Left lung (tissue), 10 donors: ENCODE measurements around the gene IGF2. TPM values are rescaled to one million over a fixed set of nuclear protein-coding genes. Genes with fewer than 3 reads are reported as not detected.
A peak's percentile ranks its signal among the peaks of the same experiment; 100 is the strongest.

Source experiments
- ATAC-seq: fragments of 200-7000 bp; cut with Tn5 transposase; one replicate; pipeline ENCODE4 v1.9.1; 2020; ENCODE audit warnings: moderate library complexity
- DNase-seq, 4 donors: peaks; one replicate each; pipeline ENCODE4 v3.0.0-alpha.2; 2013 to 2020
- H3K27ac ChIP-seq, 2 donors: fragments of 200-600 bp; sonication (generic) in 1 of 2; one replicate each; pipeline versions ENCODE4 v1.5.0 to v1.8.0; 2020 to 2021
- H3K27me3 ChIP-seq, 2 donors: fragments of 200-600 bp; sonication (generic) in 1 of 2; one replicate each; pipeline versions ENCODE4 v1.5.0 to v1.8.0; 2020 to 2021
- H3K36me3 ChIP-seq, 2 donors: fragments of 200-600 bp; sonication (generic) in 1 of 2; one replicate each; pipeline versions ENCODE4 v1.5.0 to v1.8.0; 2020 to 2021
- H3K4me1 ChIP-seq, 2 donors: fragments of 200-600 bp; one replicate each; pipeline ENCODE4 v1.8.0; 2021
- H3K4me3 ChIP-seq, 2 donors: fragments of 200-600 bp; sonication (generic) in 1 of 2; one replicate each; pipeline versions ENCODE4 v1.5.0 to v1.8.0; 2020 to 2021; ENCODE audit warnings: mild to moderate bottlenecking in 1 of 2
- H3K9me3 ChIP-seq, 2 donors: fragments of 200-600 bp; sonication (generic) in 1 of 2; one replicate each; pipeline versions ENCODE4 v1.5.0 to v1.8.0; 2020 to 2021
- intact Hi-C, 2 donors: fragments of 100-400 bp; cut with DNase I; formaldehyde crosslinking; loops; one replicate each; pipeline versions ENCODE4 v1.11.2 to v1.14.2; 2022
- polyA plus RNA-seq, 6 donors: library from polyadenylated mRNA; unstranded; fragments of 120-200 nt; gene quantifications; one replicate each; pipeline ENCODE4 v1.2.1, GENCODE V29; 2013; ENCODE audit not compliant: insufficient read length in 6 of 6
- total RNA-seq, 2 donors: library from RNA; stranded (reverse); fragmentation: NEBNext Ultra II Directional; extraction: Animal tissue kit (Norgen Biotek cat#: 25700); gene quantifications; one replicate each; pipeline ENCODE4 v1.2.1, GENCODE V29; 2021
- TF ChIP-seq, protein P1 (sequence below), 2 donors: fragments of 200-600 bp; sonication (generic) in 1 of 2; IDR thresholded peaks; one replicate each; pipeline versions ENCODE4 v1.5.0 to v1.8.0; 2021; ENCODE audit warnings: antibody characterized with exemption in 2 of 2
- donor health status: DM: no; HTN: yes; CAD: no.
- donor health status: DM: no; HTN: no; CAD: no.

Gene IGF2
- total and polyA plus RNA-seq, 8 donors, result 12.0 to 118 (median 92.1) TPM

DNA sequence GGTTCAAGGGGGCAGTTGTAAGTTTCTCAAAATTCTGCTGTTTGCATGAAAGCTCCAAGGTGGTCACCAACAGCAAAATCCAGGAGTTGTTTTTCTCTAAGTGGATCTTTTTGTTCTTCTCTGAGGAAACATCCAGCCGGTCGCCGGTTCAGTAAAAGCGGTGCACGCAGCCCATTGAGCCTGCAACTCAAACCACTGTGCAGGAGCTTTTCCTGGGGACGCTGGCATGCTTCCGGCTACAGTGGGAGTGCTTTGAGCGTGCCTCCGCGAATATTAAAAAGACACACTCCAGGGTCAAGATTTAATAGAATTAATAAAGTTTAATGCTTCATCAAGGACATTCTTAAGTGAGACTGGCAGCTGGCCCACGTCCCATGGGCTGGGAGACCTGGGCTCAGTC, 25.4 kb downstream of the IGF2 start:
- Histone ChIP-seq H3K36me3 (no peaks in the 10 kb centered on the region), H3K27me3 (peaks cover 0 to 14% of the 10 kb centered on the region in 2 donors), H3K27ac (no peak overlapping the region), H3K4me3 (no peak overlapping the region), H3K9me3 (peaks cover 0 to 14% of the 10 kb centered on the region in 2 donors), H3K4me1 (no peaks in the 10 kb centered on the region)
- intact Hi-C loops, result no loop called here
- TF ChIP-seq, protein P1, sequence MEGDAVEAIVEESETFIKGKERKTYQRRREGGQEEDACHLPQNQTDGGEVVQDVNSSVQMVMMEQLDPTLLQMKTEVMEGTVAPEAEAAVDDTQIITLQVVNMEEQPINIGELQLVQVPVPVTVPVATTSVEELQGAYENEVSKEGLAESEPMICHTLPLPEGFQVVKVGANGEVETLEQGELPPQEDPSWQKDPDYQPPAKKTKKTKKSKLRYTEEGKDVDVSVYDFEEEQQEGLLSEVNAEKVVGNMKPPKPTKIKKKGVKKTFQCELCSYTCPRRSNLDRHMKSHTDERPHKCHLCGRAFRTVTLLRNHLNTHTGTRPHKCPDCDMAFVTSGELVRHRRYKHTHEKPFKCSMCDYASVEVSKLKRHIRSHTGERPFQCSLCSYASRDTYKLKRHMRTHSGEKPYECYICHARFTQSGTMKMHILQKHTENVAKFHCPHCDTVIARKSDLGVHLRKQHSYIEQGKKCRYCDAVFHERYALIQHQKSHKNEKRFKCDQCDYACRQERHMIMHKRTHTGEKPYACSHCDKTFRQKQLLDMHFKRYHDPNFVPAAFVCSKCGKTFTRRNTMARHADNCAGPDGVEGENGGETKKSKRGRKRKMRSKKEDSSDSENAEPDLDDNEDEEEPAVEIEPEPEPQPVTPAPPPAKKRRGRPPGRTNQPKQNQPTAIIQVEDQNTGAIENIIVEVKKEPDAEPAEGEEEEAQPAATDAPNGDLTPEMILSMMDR (IDR thresholded peaks at IDR 0.05), result no peak
- no peak for ATAC-seq
- peak in 1 of 4 donors; percentile 55 for DNase-seq

GRCh38 chr11:2110521-2110920, 28.7 kb downstream of the IGF2 start:
- Histone ChIP-seq H3K4me1 (no peaks in the 10 kb centered on the region), H3K4me3 (no peak overlapping the region), H3K27ac (no peak overlapping the region), H3K9me3 (no peaks in the 10 kb centered on the region), H3K27me3 (peaks cover 0 to 19% of the 10 kb centered on the region in 2 donors), H3K36me3 (no peaks in the 10 kb centered on the region)
- intact Hi-C loops, result no loop called here
- no peak for ATAC-seq
- TF ChIP-seq, protein P1 (IDR thresholded peaks at IDR 0.05), result no peak
- DNase-seq, result no peak

GRCh38 chr11:2109541-2110019, 29.6 kb downstream of the IGF2 start:
- DNase-seq (peak in 3 of 4 donors; percentile 36 to 61 (median 57)), ATAC-seq (peak; percentile 44)
- intact Hi-C loops, result no loop called here
- H3K36me3 ChIP-seq, result no peaks in the 10 kb centered on the region
- H3K9me3 ChIP-seq, result no peaks in the 10 kb centered on the region
- H3K4me1 ChIP-seq, result no peaks in the 10 kb centered on the region
- TF ChIP-seq, protein P1 (IDR thresholded peaks at IDR 0.05), result no peak
- H3K4me3 ChIP-seq, result no peak overlapping the region
- H3K27ac ChIP-seq, result no peak overlapping the region
- peaks cover 0 to 19% of the 10 kb centered on the region in 2 donors for H3K27me3 ChIP-seq

- ATAC-seq (no peak), DNase-seq (peak in 1 of 4 donors; percentile 59)
These were observed 30.3 kb downstream of the IGF2 start for GRCh38 chr11:2108675-2109491.

More at GRCh38 chr11:2108675-2109491, 30.3 kb downstream of the IGF2 start:
- no peaks in the 10 kb centered on the region for H3K36me3 ChIP-seq
- H3K27me3 ChIP-seq, result peaks cover 0 to 19% of the 10 kb centered on the region in 2 donors
- TF ChIP-seq, protein P1 (IDR thresholded peaks at IDR 0.05), result no peak
- intact Hi-C loops, result no loop called here
- no peak overlapping the region for H3K27ac ChIP-seq
- no peaks in the 10 kb centered on the region for H3K9me3 ChIP-seq
- no peak overlapping the region for H3K4me3 ChIP-seq
- H3K4me1 ChIP-seq, result no peaks in the 10 kb centered on the region
